ENCODE data around the gene NEBL. TPM values are rescaled to one million over a fixed set of nuclear protein-coding genes. Genes with fewer than 3 reads are reported as not detected.
A peak's percentile ranks its signal among the peaks of the same experiment; 100 is the strongest.

The NEBL gene
- total and polyA plus RNA-seq, 9 of the 15 experiments (the other 6 are each of a cell fraction or from before 2014, with no cell fraction given) = 0.82 to 14.6 (median 9.8) TPM

DNA sequence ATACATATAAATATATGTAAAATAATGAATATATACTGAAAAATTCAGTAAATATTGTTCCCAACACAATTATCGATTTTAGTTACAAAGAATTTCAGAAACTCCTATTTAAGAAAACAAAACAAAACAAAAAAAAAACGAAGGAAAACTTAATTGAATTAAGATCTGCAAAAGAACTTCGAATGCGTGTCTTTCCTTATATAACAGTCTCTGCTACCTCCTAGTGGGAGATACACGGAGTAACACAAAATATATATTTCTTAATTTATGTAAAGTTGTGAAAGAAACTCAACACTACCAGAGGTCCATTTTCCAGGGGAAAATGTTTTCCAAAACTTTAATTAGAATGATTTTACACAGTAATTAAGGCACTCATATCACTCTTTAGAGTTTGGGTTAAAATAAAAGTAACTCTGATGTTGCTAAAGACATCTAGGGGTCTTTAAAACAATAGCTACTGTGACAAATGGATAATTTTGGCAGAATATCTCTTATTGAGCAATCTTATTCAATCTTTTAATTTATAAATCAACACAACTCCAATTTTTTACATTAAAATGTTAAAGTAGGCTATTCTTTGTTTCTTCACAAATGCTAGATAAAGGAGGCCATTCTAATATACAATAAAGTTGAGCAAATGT, 41.6 kb downstream of the NEBL start:
- Histone ChIP-seq H3K4me1 (replicated peaks in 1 of 2; ENCODE audit: control insufficient read depth in 2 of 2, insufficient read depth in 2 of 2, low read length in 2 of 2) (no peaks in the 10 kb centered on the region), H3K4me3 (no peak overlapping the region), H3K4me2 (ENCODE audit: insufficient read depth, low read length) (no peak overlapping the region), H3K9me3 (replicated peaks; ENCODE audit: control insufficient read depth, insufficient read depth, low read depth, low read length) (no peaks in the 10 kb centered on the region), H3K36me3 (ENCODE audit: control insufficient read depth, insufficient read depth, low read length) (no peaks in the 10 kb centered on the region), H3K9me1 (ENCODE audit: control insufficient read depth, insufficient read depth, low read length) (no peaks in the 10 kb centered on the region), H3K27ac (ENCODE audit: extremely low read depth, low read depth, low read length) (no peak overlapping the region), H3K79me2 (ENCODE audit: control insufficient read depth, insufficient read depth, low read length) (no peaks in the 10 kb centered on the region), H3K27me3 (ENCODE audit: control insufficient read depth in 2 of 2, insufficient read depth in 2 of 2, low read length in 2 of 2) (no peaks in the 10 kb centered on the region), H4K20me1 (replicated peaks; ENCODE audit: control insufficient read depth, insufficient read depth, low read length) (no peaks in the 10 kb centered on the region), H2AFZ (ENCODE audit: low read depth, low read length) (no peak overlapping the region), H3K9ac (ENCODE audit: insufficient read depth in 1 of 2, low read depth in 2 of 2, low read length in 2 of 2) (no peak overlapping the region)
- in situ Hi-C loops (cut with MboI) = no loop called here
- no peak for FAIRE-seq
- ChIA-PET POLR2A (no interaction called here), CTCF (ENCODE audit: low intra/inter-chr PET ratio) (interaction anchor here (0.6 to 1.0 kb wide), 3 partner anchors 312 to 1036 kb away, joined by 3 to 4 read pairs (median 3); no protein-coding TSS in a partner anchor)
- 10% methylated on average over 5 of the region's 5 CpGs for WGBS (ENCODE audit: insufficient coverage, low coverage, missing lambda C conversion rate)
- peak in 3 of 4 experiments; percentile 12 to 34 (median 23) for DNase-seq (ENCODE audit: extremely low read depth in 1 of 4, low spot score in 3 of 4)
- 0 out of 3 replicates have a peak, but pooled peaks have one; percentile 47 for ATAC-seq
- intact Hi-C loops (cut with micrococcal nuclease) = loop anchor here (5.0 kb wide), 1 partner anchor 222 kb away; no protein-coding TSS in a partner anchor
- no TSS peak for BruUV-seq (replicated peaks)
- TF ChIP-seq, protein P1, sequence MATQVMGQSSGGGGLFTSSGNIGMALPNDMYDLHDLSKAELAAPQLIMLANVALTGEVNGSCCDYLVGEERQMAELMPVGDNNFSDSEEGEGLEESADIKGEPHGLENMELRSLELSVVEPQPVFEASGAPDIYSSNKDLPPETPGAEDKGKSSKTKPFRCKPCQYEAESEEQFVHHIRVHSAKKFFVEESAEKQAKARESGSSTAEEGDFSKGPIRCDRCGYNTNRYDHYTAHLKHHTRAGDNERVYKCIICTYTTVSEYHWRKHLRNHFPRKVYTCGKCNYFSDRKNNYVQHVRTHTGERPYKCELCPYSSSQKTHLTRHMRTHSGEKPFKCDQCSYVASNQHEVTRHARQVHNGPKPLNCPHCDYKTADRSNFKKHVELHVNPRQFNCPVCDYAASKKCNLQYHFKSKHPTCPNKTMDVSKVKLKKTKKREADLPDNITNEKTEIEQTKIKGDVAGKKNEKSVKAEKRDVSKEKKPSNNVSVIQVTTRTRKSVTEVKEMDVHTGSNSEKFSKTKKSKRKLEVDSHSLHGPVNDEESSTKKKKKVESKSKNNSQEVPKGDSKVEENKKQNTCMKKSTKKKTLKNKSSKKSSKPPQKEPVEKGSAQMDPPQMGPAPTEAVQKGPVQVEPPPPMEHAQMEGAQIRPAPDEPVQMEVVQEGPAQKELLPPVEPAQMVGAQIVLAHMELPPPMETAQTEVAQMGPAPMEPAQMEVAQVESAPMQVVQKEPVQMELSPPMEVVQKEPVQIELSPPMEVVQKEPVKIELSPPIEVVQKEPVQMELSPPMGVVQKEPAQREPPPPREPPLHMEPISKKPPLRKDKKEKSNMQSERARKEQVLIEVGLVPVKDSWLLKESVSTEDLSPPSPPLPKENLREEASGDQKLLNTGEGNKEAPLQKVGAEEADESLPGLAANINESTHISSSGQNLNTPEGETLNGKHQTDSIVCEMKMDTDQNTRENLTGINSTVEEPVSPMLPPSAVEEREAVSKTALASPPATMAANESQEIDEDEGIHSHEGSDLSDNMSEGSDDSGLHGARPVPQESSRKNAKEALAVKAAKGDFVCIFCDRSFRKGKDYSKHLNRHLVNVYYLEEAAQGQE (IDR thresholded peaks at IDR 0.05; ENCODE audit: borderline replicate concordance) = peak; percentile 31; the same call in 1 of the 2 replicates
- TF ChIP-seq, protein P1 (CRISPR knock-in tag; IDR thresholded peaks at IDR 0.05; ENCODE audit: low read depth) = no peak
- TF ChIP-seq ZNF551 (CRISPR knock-in tag; IDR thresholded peaks at IDR 0.05) (no peak), ZBTB7A (IDR thresholded peaks at IDR 0.05; ENCODE audit: borderline replicate concordance, control insufficient read depth, low read depth, low read length) (no peak), ADNP (tag; IDR thresholded peaks at IDR 0.05) (no peak), MEF2A (IDR thresholded peaks at IDR 0.05; ENCODE audit: control insufficient read depth, low read depth, low read length) (no peak), MEF2D (tag; conservative IDR thresholded peaks at IDR 0.05; ENCODE audit: low read depth) (no peak)
- TF ChIP-seq, protein P2, sequence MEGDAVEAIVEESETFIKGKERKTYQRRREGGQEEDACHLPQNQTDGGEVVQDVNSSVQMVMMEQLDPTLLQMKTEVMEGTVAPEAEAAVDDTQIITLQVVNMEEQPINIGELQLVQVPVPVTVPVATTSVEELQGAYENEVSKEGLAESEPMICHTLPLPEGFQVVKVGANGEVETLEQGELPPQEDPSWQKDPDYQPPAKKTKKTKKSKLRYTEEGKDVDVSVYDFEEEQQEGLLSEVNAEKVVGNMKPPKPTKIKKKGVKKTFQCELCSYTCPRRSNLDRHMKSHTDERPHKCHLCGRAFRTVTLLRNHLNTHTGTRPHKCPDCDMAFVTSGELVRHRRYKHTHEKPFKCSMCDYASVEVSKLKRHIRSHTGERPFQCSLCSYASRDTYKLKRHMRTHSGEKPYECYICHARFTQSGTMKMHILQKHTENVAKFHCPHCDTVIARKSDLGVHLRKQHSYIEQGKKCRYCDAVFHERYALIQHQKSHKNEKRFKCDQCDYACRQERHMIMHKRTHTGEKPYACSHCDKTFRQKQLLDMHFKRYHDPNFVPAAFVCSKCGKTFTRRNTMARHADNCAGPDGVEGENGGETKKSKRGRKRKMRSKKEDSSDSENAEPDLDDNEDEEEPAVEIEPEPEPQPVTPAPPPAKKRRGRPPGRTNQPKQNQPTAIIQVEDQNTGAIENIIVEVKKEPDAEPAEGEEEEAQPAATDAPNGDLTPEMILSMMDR (IDR thresholded peaks at IDR 0.05 in 2 of 3, conservative IDR thresholded peaks at IDR 0.05 in 1 of 3; ENCODE audit: insufficient read depth in 2 of 3, low read depth in 1 of 3, low read length in 3 of 3) = peak in 2 of 3 experiments; percentile 15 to 65; a peak in 3 of 6 replicates
- TF ChIP-seq, protein P3, sequence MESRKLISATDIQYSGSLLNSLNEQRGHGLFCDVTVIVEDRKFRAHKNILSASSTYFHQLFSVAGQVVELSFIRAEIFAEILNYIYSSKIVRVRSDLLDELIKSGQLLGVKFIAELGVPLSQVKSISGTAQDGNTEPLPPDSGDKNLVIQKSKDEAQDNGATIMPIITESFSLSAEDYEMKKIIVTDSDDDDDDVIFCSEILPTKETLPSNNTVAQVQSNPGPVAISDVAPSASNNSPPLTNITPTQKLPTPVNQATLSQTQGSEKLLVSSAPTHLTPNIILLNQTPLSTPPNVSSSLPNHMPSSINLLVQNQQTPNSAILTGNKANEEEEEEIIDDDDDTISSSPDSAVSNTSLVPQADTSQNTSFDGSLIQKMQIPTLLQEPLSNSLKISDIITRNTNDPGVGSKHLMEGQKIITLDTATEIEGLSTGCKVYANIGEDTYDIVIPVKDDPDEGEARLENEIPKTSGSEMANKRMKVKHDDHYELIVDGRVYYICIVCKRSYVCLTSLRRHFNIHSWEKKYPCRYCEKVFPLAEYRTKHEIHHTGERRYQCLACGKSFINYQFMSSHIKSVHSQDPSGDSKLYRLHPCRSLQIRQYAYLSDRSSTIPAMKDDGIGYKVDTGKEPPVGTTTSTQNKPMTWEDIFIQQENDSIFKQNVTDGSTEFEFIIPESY (CRISPR knock-in tag; IDR thresholded peaks at IDR 0.05) = no peak
